IMR-90 (cell line): ENCODE data around the gene TMEM30A. TPM values are rescaled to one million over a fixed set of nuclear protein-coding genes. Genes with fewer than 3 reads are reported as not detected.

ENCODE experiments used
- ATAC-seq: fragments of 200-7000 bp; cut with Tn5 transposase; 2 replicates; pipeline ENCODE4 v1.9.1; 2020; ENCODE audit warnings: low read depth, mild to moderate bottlenecking, moderate library complexity
- BruUV-seq: library from RNA; stranded (reverse); fragments of 400-500 nt; replicated peaks from 2 replicates; lab custom pipeline; 2021; lab: Mats Ljungman, UMichigan
- CTCF ChIA-PET: fragments of 300-600 bp; formaldehyde crosslinking; extraction: SDS; loops from one replicate; lab custom pipeline; 2021; ENCODE audit warnings: antibody characterized with exemption; lab: Yijun Ruan, JAX
- POLR2A ChIA-PET: fragments of 300-600 bp; sonication (Branson Sonifier 250); formaldehyde crosslinking; loops from one replicate; lab custom pipeline; 2022; ENCODE audit warnings: antibody characterized with exemption; ENCODE audit not compliant: unreplicated experiment; lab: Charles Lee
- DNase-seq: peaks from one replicate; pipeline ENCODE4 v3.0.0; 2013
- H2AFZ ChIP-seq: replicated peaks from 2 replicates; pipeline ENCODE3; 2013; ENCODE audit warnings: low read length, mild to moderate bottlenecking; ENCODE audit not compliant: poor library complexity
- H2AK5ac ChIP-seq: 2 replicates; pipeline ENCODE4 v1.6.1; 2013; ENCODE audit warnings: low read depth, low read length, inconsistent platforms
- H2AK9ac ChIP-seq: replicated peaks from 2 replicates; pipeline ENCODE3; 2013; ENCODE audit warnings: mild to moderate bottlenecking, low read depth, low read length, moderate library complexity; ENCODE audit not compliant: poor library complexity
- H2BK120ac ChIP-seq: 2 replicates; pipeline ENCODE4 v1.6.1; 2013; ENCODE audit warnings: low read depth, low read length, inconsistent platforms
- H2BK15ac ChIP-seq: 3 replicates; pipeline ENCODE4 v1.6.1; 2013; ENCODE audit warnings: low read depth, low read length, inconsistent platforms
- H2BK20ac ChIP-seq: 2 replicates; pipeline ENCODE4 v1.6.1; 2013; ENCODE audit warnings: low read depth, mild to moderate bottlenecking, inconsistent platforms, low read length, moderate library complexity
- H2BK5ac ChIP-seq: 2 replicates; pipeline ENCODE4 v1.6.1; 2013; ENCODE audit warnings: mild to moderate bottlenecking, low read depth, low read length, inconsistent platforms; ENCODE audit not compliant: poor library complexity, severe bottlenecking
- H3K14ac ChIP-seq: replicated peaks from 2 replicates; pipeline ENCODE4 v1.6.1; 2013; ENCODE audit warnings: low read depth, low read length, inconsistent platforms
- H3K18ac ChIP-seq: 2 replicates; pipeline ENCODE4 v1.6.1; 2013; ENCODE audit warnings: low read depth, low read length, control low read depth
- H3K23ac ChIP-seq: 2 replicates; pipeline ENCODE4 v1.6.1; 2013; ENCODE audit warnings: low read depth, low read length, inconsistent platforms
- H3K27ac ChIP-seq: 2 replicates; pipeline ENCODE4 v1.5.1; 2013; ENCODE audit warnings: mild to moderate bottlenecking, control low read depth, low read length; ENCODE audit not compliant: insufficient read depth
- H3K27me3 ChIP-seq: 2 replicates; pipeline ENCODE4 v1.6.1; 2013; ENCODE audit warnings: low read length; ENCODE audit not compliant: control insufficient read depth, insufficient read depth
- H3K36me3 ChIP-seq: 2 replicates; pipeline ENCODE4 v1.6.1; 2013; ENCODE audit warnings: low read length, mixed read lengths; ENCODE audit not compliant: control insufficient read depth, insufficient read depth
- H3K4ac ChIP-seq: 2 replicates; pipeline ENCODE4 v1.6.1; 2013; ENCODE audit warnings: low read depth, low read length, inconsistent platforms
- H3K4me1 ChIP-seq: 2 replicates; pipeline ENCODE4 v1.6.1; 2013; ENCODE audit warnings: low read length, mixed read lengths; ENCODE audit not compliant: control insufficient read depth, insufficient read depth
- H3K4me2 ChIP-seq: 2 replicates; pipeline ENCODE4 v1.6.1; 2013; ENCODE audit warnings: low read depth, mild to moderate bottlenecking, control low read depth, low read length, moderate library complexity
- H3K4me3 ChIP-seq: 2 replicates; pipeline ENCODE4 v1.5.1; 2013; ENCODE audit warnings: low read depth, mild to moderate bottlenecking, control low read depth, low read length, moderate library complexity; ENCODE audit not compliant: insufficient read depth
- H3K56ac ChIP-seq: 2 replicates; pipeline ENCODE4 v1.6.1; 2013; ENCODE audit warnings: low read length, inconsistent platforms; ENCODE audit not compliant: insufficient read depth; ENCODE audit errors: extremely low read depth
- H3K79me1 ChIP-seq, 2 experiments: 2 replicates each; pipeline ENCODE4 v1.6.1; 2013; ENCODE audit warnings: low read length in 2 of 2, inconsistent platforms in 1 of 2, low read depth in 1 of 2
- H3K9ac ChIP-seq: 2 replicates; pipeline ENCODE4 v1.6.1; 2013; ENCODE audit warnings: low read depth, low read length, control low read depth
- H3K9me1 ChIP-seq: 2 replicates; pipeline ENCODE4 v1.6.1; 2013; ENCODE audit warnings: low read length, inconsistent platforms; ENCODE audit not compliant: insufficient read depth
- H3K9me3 ChIP-seq: 2 replicates; pipeline ENCODE4 v1.6.1; 2013; ENCODE audit warnings: low read length; ENCODE audit not compliant: control insufficient read depth, insufficient read depth
- H4K20me1 ChIP-seq: 2 replicates; pipeline ENCODE4 v1.6.1; 2013; ENCODE audit warnings: low read length, inconsistent platforms; ENCODE audit not compliant: insufficient read depth
- H4K5ac ChIP-seq: 2 replicates; pipeline ENCODE4 v1.6.1; 2013; ENCODE audit warnings: mild to moderate bottlenecking, low read depth, low read length, control low read depth
- H4K8ac ChIP-seq, 2 experiments: 2 replicates each; pipeline ENCODE4 v1.6.1; 2013; ENCODE audit warnings: low read depth in 2 of 2, low read length in 2 of 2, control low read depth in 1 of 2, inconsistent platforms in 1 of 2
- H4K91ac ChIP-seq: 2 replicates; pipeline ENCODE4 v1.6.1; 2013; ENCODE audit warnings: low read depth, low read length, inconsistent platforms; ENCODE audit not compliant: insufficient read depth
- BHLHE40 ChIP-seq: fragments of 150-350 bp; IDR thresholded peaks from 2 replicates; pipeline ENCODE4 v1.6.1; 2016; ENCODE audit warnings: mild to moderate bottlenecking, low read depth, low read length
- CHD1 ChIP-seq: IDR thresholded peaks from 2 replicates; pipeline ENCODE4 v1.6.1; 2012; ENCODE audit warnings: low read depth, low read length, improper control_type of control experiment
- MAFK ChIP-seq: IDR thresholded peaks from 2 replicates; pipeline ENCODE4 v1.6.1; 2012; ENCODE audit warnings: low read depth, low read length, improper control_type of control experiment
- MAZ ChIP-seq: IDR thresholded peaks from 2 replicates; pipeline ENCODE4 v1.6.1; 2012; ENCODE audit warnings: low read depth, mild to moderate bottlenecking, low read length, improper control_type of control experiment, moderate library complexity, borderline replicate concordance
- NFE2L2 ChIP-seq: fragments of 150-350 bp; IDR thresholded peaks from 2 replicates; pipeline ENCODE4 v1.6.1; 2016; ENCODE audit warnings: low read depth, mild to moderate bottlenecking, low read length
- WGBS, 2 experiments: methylation state at CpG; one replicate each; pipeline versions ENCODE4 v1.1.5 to v1.1.7; 2013; ENCODE audit warnings: missing lambda C conversion rate in 2 of 2; ENCODE audit not compliant: insufficient read length in 1 of 2; ENCODE audit errors: extremely low coverage in 2 of 2; 5-methylcytosine and 5-hydroxymethylcytosine counted together
- dilution Hi-C: fragments of 300-500 bp; cut with HindIII; formaldehyde crosslinking; loops from one replicate; pipeline ENCODE4 v1.14.3; 2018; ENCODE audit warnings: low sequenced_read_pairs; ENCODE audit not compliant: unreplicated experiment
- in situ Hi-C: fragments of 300-500 bp; cut with MboI; formaldehyde crosslinking; loops from 3 replicates; pipeline ENCODE4 v1.14.3; 2019; ENCODE audit warnings: low sequenced_read_pairs, inconsistent platforms, mixed read lengths
- intact Hi-C: fragments of 100-400 bp; cut with micrococcal nuclease; formaldehyde crosslinking; loops from 2 replicates; pipeline ENCODE4 v1.10.0; 2022
- polyA plus RNA-seq, 3 experiments: library from polyadenylated mRNA; depleted of rRNA; stranded (reverse); fragments of >200 nt; gene quantifications; 2 replicates each; pipeline ENCODE4 v1.2.3, GENCODE V29; 2012; ENCODE audit warnings: low replicate concordance in 1 of 3
- total RNA-seq: library from RNA; depleted of rRNA; stranded (reverse); fragments of >200 nt; gene quantifications from 2 replicates; pipeline ENCODE4 v1.2.3, GENCODE V29; 2012

The TMEM30A gene
- total and polyA plus RNA-seq, 2 of the 4 experiments (the other 2 are of a cell fraction): 48.5 to 111 TPM

DNA sequence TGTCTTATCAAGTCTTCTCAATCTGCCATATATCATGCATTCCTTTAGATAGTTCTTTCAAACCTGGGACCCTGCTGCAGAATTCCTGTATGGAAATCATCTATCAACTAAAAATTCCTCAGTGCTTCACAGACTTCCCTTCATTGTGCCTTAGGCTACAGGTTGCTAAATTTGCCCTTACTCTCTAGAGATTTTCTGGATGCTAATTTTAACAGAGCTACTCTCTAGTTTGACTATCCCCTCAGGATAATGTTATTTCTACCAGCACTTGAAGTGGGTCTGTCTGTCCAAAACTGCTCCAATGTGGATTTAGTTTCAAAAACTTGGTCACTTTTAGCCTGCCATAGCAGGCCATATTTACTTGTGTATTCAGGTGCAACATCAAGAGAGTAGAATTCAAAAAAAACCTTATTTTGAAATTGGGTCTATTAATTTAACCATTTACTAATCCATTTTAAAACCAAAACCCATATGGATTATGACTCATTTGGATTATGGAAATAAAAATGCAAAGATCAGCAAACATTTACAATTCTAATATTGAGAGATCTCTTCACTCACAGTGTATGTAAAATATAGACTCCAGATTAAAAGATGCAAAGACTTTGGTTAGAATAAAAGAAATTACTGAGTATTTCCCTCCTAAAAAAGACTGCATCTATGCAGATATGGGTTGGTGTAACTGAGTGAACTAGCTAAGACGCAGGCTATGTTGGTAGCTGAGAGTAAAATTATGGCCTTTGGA lies 27.1 kb downstream of the TMEM30A start:
- Histone ChIP-seq H3K4me3 (no peak overlapping the region), H3K18ac (no peak overlapping the region), H2AK9ac (no peak overlapping the region), H3K4ac (no peak overlapping the region), H3K27ac (no peak overlapping the region), H2BK20ac (no peak overlapping the region), H3K9me1 (no peaks in the 10 kb centered on the region; the same call in 1 of the 2 replicates), H3K4me1 (no peaks in the 10 kb centered on the region), H2BK120ac (no peak overlapping the region), H2BK15ac (no peak overlapping the region), H3K9ac (no peak overlapping the region), H4K91ac (no peak overlapping the region), H2BK5ac (no peak overlapping the region), H3K9me3 (no peaks in the 10 kb centered on the region), H2AFZ (no peak overlapping the region), H4K8ac (no peak overlapping the region), H3K36me3 (peaks cover 24% of the 10 kb centered on the region), H3K23ac (no peak overlapping the region), H3K56ac (no peak overlapping the region), H4K20me1 (peaks cover 4% of the 10 kb centered on the region; the same call in 1 of the 2 replicates), H2AK5ac (no peak overlapping the region), H4K5ac (no peak overlapping the region), H3K14ac (no peak overlapping the region), H3K27me3 (no peaks in the 10 kb centered on the region), H3K79me1 (peaks cover 28 to 44% of the 10 kb centered on the region in 2 experiments), H3K4me2 (no peak overlapping the region)
- CTCF ChIA-PET: interaction anchor here (0.6 to 1.1 kb wide), 3 partner anchors 9 to 389 kb away, joined by 3 read pairs; no protein-coding TSS in a partner anchor
- BruUV-seq: no TSS peak
- ATAC-seq: no peak
- no CpG with 5 or more reads among the region's 1 CpG for WGBS, 2 experiments
- in situ Hi-C loops (no loop called here), intact Hi-C loops (no loop called here), dilution Hi-C loops (no loop called here)
- no peak for DNase-seq
- POLR2A ChIA-PET: no interaction called here
- TF ChIP-seq CHD1: no peak
- no peak for TF ChIP-seq MAZ
- TF ChIP-seq NFE2L2: no peak
- TF ChIP-seq MAFK: peak; percentile 60
- no peak for TF ChIP-seq BHLHE40
